Stimulated activated memory B cell treated with anti-CD40 and anti-IgM and Interleukin-4, amounts not matched to agents 10 μg/mL and 1 μg/mL and 100 μg/mL, for 72 hours (primary cell): ENCODE measurements around the gene RIPK4.

Experiments used
- ATAC-seq: fragments of 150-1000 bp; cut with Tn5 transposase; 2 replicates; pipeline ENCODE4 v1.10.0; 2021
- H3K27ac Mint-ChIP-seq: one replicate; pipeline ENCODE4 v1.8.0; 2022; ENCODE audit warnings: mild to moderate bottlenecking, mixed read lengths
- H3K27me3 Mint-ChIP-seq: one replicate; pipeline ENCODE4 v1.8.0; 2022; ENCODE audit warnings: mixed read lengths
- H3K36me3 Mint-ChIP-seq: one replicate; pipeline ENCODE4 v1.8.0; 2022; ENCODE audit warnings: mixed read lengths
- H3K4me1 Mint-ChIP-seq: one replicate; pipeline ENCODE4 v1.8.0; 2022; ENCODE audit warnings: mixed read lengths
- H3K4me3 Mint-ChIP-seq: one replicate; pipeline ENCODE4 v1.8.0; 2022; ENCODE audit warnings: mild to moderate bottlenecking, moderate library complexity, mixed read lengths
- H3K9me3 Mint-ChIP-seq: one replicate; pipeline ENCODE4 v1.8.0; 2022; ENCODE audit warnings: mixed read lengths

The RIPK4 gene

GRCh38 chr21:41779659-41780058, 12.8 kb upstream of the RIPK4 start:
- Mint-ChIP-seq H3K27me3 (peaks cover 74% of the 10 kb centered on the region), H3K9me3 (peaks cover 3% of the 10 kb centered on the region), H3K36me3 (no peaks in the 10 kb centered on the region), H3K4me1 (peaks cover 7% of the 10 kb centered on the region), H3K27ac (no peak overlapping the region), H3K4me3 (no peak overlapping the region)
- no peak for ATAC-seq

GRCh38 chr21:41778930-41779600, 12.2 kb upstream of the RIPK4 start:
- H3K4me1 Mint-ChIP-seq = peaks cover 7% of the 10 kb centered on the region
- H3K36me3 Mint-ChIP-seq = no peaks in the 10 kb centered on the region
- H3K27me3 Mint-ChIP-seq = peaks cover 74% of the 10 kb centered on the region
- no peak overlapping the region for H3K4me3 Mint-ChIP-seq
- peaks cover 3% of the 10 kb centered on the region for H3K9me3 Mint-ChIP-seq
- no peak for ATAC-seq
- H3K27ac Mint-ChIP-seq = no peak overlapping the region

GRCh38 chr21:41777951-41778815, 11.3 kb upstream of the RIPK4 start:
- peak; percentile 49 for ATAC-seq
- H3K36me3 Mint-ChIP-seq = no peaks in the 10 kb centered on the region
- H3K27me3 Mint-ChIP-seq = peaks cover 72% of the 10 kb centered on the region
- peaks cover 7% of the 10 kb centered on the region for H3K4me1 Mint-ChIP-seq
- H3K4me3 Mint-ChIP-seq = no peak overlapping the region
- no peak overlapping the region for H3K27ac Mint-ChIP-seq
- H3K9me3 Mint-ChIP-seq = peaks cover 3% of the 10 kb centered on the region

- H3K9me3 Mint-ChIP-seq = peaks cover 3% of the 10 kb centered on the region
- peaks cover 84% of the 10 kb centered on the region for H3K27me3 Mint-ChIP-seq
- no peak overlapping the region for H3K27ac Mint-ChIP-seq
- no peak for ATAC-seq
- peaks cover 7% of the 10 kb centered on the region for H3K4me1 Mint-ChIP-seq
- no peaks in the 10 kb centered on the region for H3K36me3 Mint-ChIP-seq
- H3K4me3 Mint-ChIP-seq = no peak overlapping the region
Observed at GRCh38 chr21:41776778-41777177, 9.9 kb upstream of the RIPK4 start.

GRCh38 chr21:41775149-41775472, 8.3 kb upstream of the RIPK4 start:
- no peaks in the 10 kb centered on the region for H3K9me3 Mint-ChIP-seq
- no peak for ATAC-seq
- H3K4me1 Mint-ChIP-seq = no peaks in the 10 kb centered on the region
- no peak overlapping the region for H3K27ac Mint-ChIP-seq
- H3K4me3 Mint-ChIP-seq = no peak overlapping the region
- no peaks in the 10 kb centered on the region for H3K36me3 Mint-ChIP-seq
- H3K27me3 Mint-ChIP-seq = peaks cover 90% of the 10 kb centered on the region

- H3K4me1 Mint-ChIP-seq = peaks cover 5% of the 10 kb centered on the region
- peaks cover 90% of the 10 kb centered on the region for H3K27me3 Mint-ChIP-seq
- no peaks in the 10 kb centered on the region for H3K9me3 Mint-ChIP-seq
- H3K27ac Mint-ChIP-seq = no peak overlapping the region
- no peaks in the 10 kb centered on the region for H3K36me3 Mint-ChIP-seq
- no peak overlapping the region for H3K4me3 Mint-ChIP-seq
- ATAC-seq = no peak
Observed at GRCh38 chr21:41774467-41775148, 7.8 kb upstream of the RIPK4 start.

GRCh38 chr21:41772351-41773080, 5.7 kb upstream of the RIPK4 start:
- Mint-ChIP-seq H3K4me3 (no peak overlapping the region), H3K9me3 (no peaks in the 10 kb centered on the region), H3K36me3 (no peaks in the 10 kb centered on the region), H3K27ac (no peak overlapping the region), H3K27me3 (peaks cover 90% of the 10 kb centered on the region), H3K4me1 (peaks cover 26% of the 10 kb centered on the region)
- no peak for ATAC-seq

- Mint-ChIP-seq H3K27me3 (peaks cover 92% of the 10 kb centered on the region), H3K27ac (no peak overlapping the region), H3K9me3 (no peaks in the 10 kb centered on the region), H3K4me1 (peaks cover 32% of the 10 kb centered on the region), H3K4me3 (no peak overlapping the region), H3K36me3 (no peaks in the 10 kb centered on the region)
- no peak for ATAC-seq
Observed at GRCh38 chr21:41771625-41771945, 4.7 kb upstream of the RIPK4 start.

GRCh38 chr21:41770901-41771624, 4.2 kb upstream of the RIPK4 start:
- no peak overlapping the region for H3K4me3 Mint-ChIP-seq
- H3K27ac Mint-ChIP-seq = no peak overlapping the region
- peaks cover 92% of the 10 kb centered on the region for H3K27me3 Mint-ChIP-seq
- no peak for ATAC-seq
- peaks cover 32% of the 10 kb centered on the region for H3K4me1 Mint-ChIP-seq
- H3K36me3 Mint-ChIP-seq = no peaks in the 10 kb centered on the region
- no peaks in the 10 kb centered on the region for H3K9me3 Mint-ChIP-seq

- H3K9me3 Mint-ChIP-seq = no peaks in the 10 kb centered on the region
- no peak overlapping the region for H3K4me3 Mint-ChIP-seq
- peaks cover 88% of the 10 kb centered on the region for H3K27me3 Mint-ChIP-seq
- H3K27ac Mint-ChIP-seq = no peak overlapping the region
- H3K4me1 Mint-ChIP-seq = peaks cover 32% of the 10 kb centered on the region
- no peaks in the 10 kb centered on the region for H3K36me3 Mint-ChIP-seq
- no peak for ATAC-seq
Observed at GRCh38 chr21:41769933-41770332, 3.1 kb upstream of the RIPK4 start.

GRCh38 chr21:41769521-41769920, 2.7 kb upstream of the RIPK4 start:
- H3K9me3 Mint-ChIP-seq = no peaks in the 10 kb centered on the region
- no peak for ATAC-seq
- no peaks in the 10 kb centered on the region for H3K36me3 Mint-ChIP-seq
- H3K27me3 Mint-ChIP-seq = peaks cover 88% of the 10 kb centered on the region
- peaks cover 32% of the 10 kb centered on the region for H3K4me1 Mint-ChIP-seq
- no peak overlapping the region for H3K4me3 Mint-ChIP-seq
- H3K27ac Mint-ChIP-seq = no peak overlapping the region

GRCh38 chr21:41769111-41769510, 2.3 kb upstream of the RIPK4 start:
- peaks cover 88% of the 10 kb centered on the region for H3K27me3 Mint-ChIP-seq
- no peak for ATAC-seq
- no peaks in the 10 kb centered on the region for H3K9me3 Mint-ChIP-seq
- no peak overlapping the region for H3K27ac Mint-ChIP-seq
- H3K4me1 Mint-ChIP-seq = peaks cover 32% of the 10 kb centered on the region
- no peaks in the 10 kb centered on the region for H3K36me3 Mint-ChIP-seq
- no peak overlapping the region for H3K4me3 Mint-ChIP-seq

- no peak for ATAC-seq
- H3K4me3 Mint-ChIP-seq = peak overlapping the region; percentile 32
Observed at GRCh38 chr21:41768437-41769042, 1.7 kb upstream of the RIPK4 start.

GRCh38 chr21:41767606-41768436, 969 bp upstream of the RIPK4 start:
- H3K4me1 Mint-ChIP-seq = peaks cover 32% of the 10 kb centered on the region
- peak overlapping the region; percentile 55 for H3K4me3 Mint-ChIP-seq
- no peaks in the 10 kb centered on the region for H3K9me3 Mint-ChIP-seq
- peaks cover 89% of the 10 kb centered on the region for H3K27me3 Mint-ChIP-seq
- no peak for ATAC-seq
- H3K27ac Mint-ChIP-seq = peak overlapping the region; percentile 29
- no peaks in the 10 kb centered on the region for H3K36me3 Mint-ChIP-seq

More at GRCh38 chr21:41768437-41769042, 1.7 kb upstream of the RIPK4 start:
- H3K4me1 Mint-ChIP-seq = peaks cover 32% of the 10 kb centered on the region
- peaks cover 89% of the 10 kb centered on the region for H3K27me3 Mint-ChIP-seq
- H3K27ac Mint-ChIP-seq = no peak overlapping the region
- H3K9me3 Mint-ChIP-seq = no peaks in the 10 kb centered on the region
- H3K36me3 Mint-ChIP-seq = no peaks in the 10 kb centered on the region
